A549 (cell line): ENCODE results near the gene CD80. TPM values are rescaled to one million over a fixed set of nuclear protein-coding genes. Genes with fewer than 3 reads are reported as not detected.

Experiments
- ATAC-seq, 2 experiments: fragments of 200-7000 bp in 1 of 2; fragments of >200 bp in 1 of 2; cut with Nextera tagmentation in 1 of 2; cut with Tn5 transposase in 1 of 2; 3 replicates each; pipeline versions ENCODE4 v1.8.0 to v1.9.1; 2018 to 2020; ENCODE audit warnings: mild to moderate bottlenecking in 1 of 2, moderate library complexity in 1 of 2
- CTCF ChIA-PET: fragments of 300-600 bp; sonication (Branson Sonifier 250); formaldehyde crosslinking; extraction: SDS; loops from one replicate; lab custom pipeline; 2021; ENCODE audit warnings: antibody characterized with exemption, inconsistent platforms; lab: Yijun Ruan, JAX
- POLR2A ChIA-PET: fragments of 350-600 bp; formaldehyde crosslinking; extraction: SDS; loops from one replicate; lab custom pipeline; 2021; ENCODE audit warnings: antibody characterized with exemption, inconsistent platforms; lab: Yijun Ruan, JAX
- DNase-seq, 2 experiments: peaks; one replicate each; pipeline versions ENCODE4 v3.0.0 to v3.0.0-alpha.2; 2011 to 2016; ENCODE audit warnings: low read depth in 1 of 2, low spot score in 1 of 2
- FAIRE-seq: peaks from 2 replicates; lab custom pipeline; 2011; peaks lifted over from hg19 to GRCh38; lab: Jason Lieb, UNC
- H3K27ac ChIP-seq, 2 experiments: fragments of >200 bp; sonication (Bioruptor Twin); formaldehyde crosslinking; 3 replicates each; pipeline ENCODE4 v1.5.1; 2016 to 2017
- H3K4me1 ChIP-seq: fragments of >200 bp; sonication (Bioruptor Twin); formaldehyde crosslinking; 3 replicates; pipeline ENCODE4 v1.6.1; 2016
- H3K4me2 ChIP-seq: fragments of >200 bp; sonication (Bioruptor Twin); formaldehyde crosslinking; 3 replicates; pipeline ENCODE4 v1.6.1; 2016
- H3K4me3 ChIP-seq: fragments of >200 bp; sonication (Bioruptor Twin); formaldehyde crosslinking; 3 replicates; pipeline ENCODE4 v1.5.1; 2016
- H3K9me3 ChIP-seq: fragments of >200 bp; sonication (Bioruptor Twin); formaldehyde crosslinking; 3 replicates; pipeline ENCODE4 v1.6.1; 2016
- BHLHE40 ChIP-seq: IDR thresholded peaks from 2 replicates; pipeline ENCODE4 v1.6.1; 2012; ENCODE audit warnings: low read depth, low read length, inconsistent platforms
- CBX2 ChIP-seq: fragments of 200-600 bp; sonication (generic); IDR thresholded peaks from 2 replicates; pipeline ENCODE4 v1.6.1; 2016; ENCODE audit warnings: low read depth, mild to moderate bottlenecking, borderline replicate concordance
- CBX8 ChIP-seq: fragments of 200-600 bp; sonication (generic); IDR thresholded peaks from 2 replicates; pipeline ENCODE4 v1.6.1; 2016
- CHD4 ChIP-seq: fragments of 200-600 bp; sonication (generic); IDR thresholded peaks from 2 replicates; pipeline ENCODE4 v1.6.1; 2016; ENCODE audit warnings: antibody characterized with exemption, mild to moderate bottlenecking, borderline replicate concordance
- EHMT2 ChIP-seq: fragments of 200-600 bp; sonication (generic); IDR thresholded peaks from 2 replicates; pipeline ENCODE4 v1.6.1; 2016; ENCODE audit warnings: antibody characterized with exemption, low read depth, mild to moderate bottlenecking, moderate library complexity
- EP300 ChIP-seq, 2 experiments: fragments of >200 bp; sonication (Bioruptor Twin); formaldehyde crosslinking; IDR thresholded peaks; 2 replicates in 1 of 2; 3 replicates in 1 of 2; pipeline ENCODE4 v1.6.1; 2016 to 2017
- ESRRA ChIP-seq: fragments of 150-350 bp; IDR thresholded peaks from 2 replicates; pipeline ENCODE4 v1.6.1; 2014; ENCODE audit warnings: mild to moderate bottlenecking, low read length, borderline replicate concordance
- FOSB ChIP-seq: fragments of 250-450 bp; sonication (Bioruptor Pico); IDR thresholded peaks from 2 replicates; pipeline ENCODE4 v1.5.0; 2020; ENCODE audit warnings: mild to moderate bottlenecking, moderate library complexity
- GATA3 ChIP-seq: IDR thresholded peaks from 2 replicates; pipeline ENCODE4 v1.6.1; 2012; ENCODE audit warnings: borderline replicate concordance
- HOXB13 ChIP-seq: fragments of 250-450 bp; sonication (Bioruptor Pico); IDR thresholded peaks from 2 replicates; pipeline ENCODE4 v1.5.0; 2020; ENCODE audit warnings: low read depth, mild to moderate bottlenecking, moderate library complexity
- KDM1A ChIP-seq: fragments of 200-600 bp; sonication (generic); IDR thresholded peaks from 2 replicates; pipeline ENCODE4 v1.6.1; 2016; ENCODE audit warnings: low read depth, mild to moderate bottlenecking
- MAFK ChIP-seq: fragments of 450-650 bp; IDR thresholded peaks from 2 replicates; pipeline ENCODE4 v1.6.1; 2014; ENCODE audit not compliant: partially characterized antibody
- MYC ChIP-seq: IDR thresholded peaks from 2 replicates; pipeline ENCODE4 v1.6.1; 2012; ENCODE audit warnings: mild to moderate bottlenecking, inconsistent platforms, low read length, improper control_type of control experiment, borderline replicate concordance
- NPAS2 ChIP-seq: fragments of 250-450 bp; sonication (Bioruptor Pico); IDR thresholded peaks from 2 replicates; pipeline ENCODE4 v1.8.0; 2022; ENCODE audit warnings: mild to moderate bottlenecking, moderate library complexity, borderline replicate concordance
- NR3C1 ChIP-seq: fragments of >200 bp; sonication (Bioruptor Twin); formaldehyde crosslinking; IDR thresholded peaks from 3 replicates; pipeline ENCODE4 v1.6.1; 2017
- POLR2AphosphoS2 ChIP-seq: conservative IDR thresholded peaks from 2 replicates; pipeline ENCODE4 v1.6.1; 2012; ENCODE audit warnings: low read length, improper control_type of control experiment, inconsistent platforms
- RARB ChIP-seq: fragments of 250-450 bp; sonication (Bioruptor Pico); IDR thresholded peaks from 2 replicates; pipeline ENCODE4 v1.8.0; 2021; ENCODE audit warnings: mild to moderate bottlenecking, moderate library complexity
- RCOR1 ChIP-seq: fragments of 150-350 bp; IDR thresholded peaks from 2 replicates; pipeline ENCODE4 v1.6.1; 2014; ENCODE audit warnings: antibody characterized with exemption, low read length, low read depth
- SMC3 ChIP-seq: fragments of >200 bp; sonication (Bioruptor Twin); formaldehyde crosslinking; IDR thresholded peaks from 3 replicates; pipeline ENCODE4 v1.6.1; 2018; ENCODE audit warnings: inconsistent platforms
- ZSCAN20 ChIP-seq: fragments of 250-450 bp; sonication (Bioruptor Pico); IDR thresholded peaks from 2 replicates; pipeline ENCODE4 v1.8.0; 2022; ENCODE audit warnings: mild to moderate bottlenecking, moderate library complexity
- WGBS: methylation state at CpG from one replicate; pipeline ENCODE4 v1.1.6; 2017; ENCODE audit errors: missing lambda C conversion rate; 5-methylcytosine and 5-hydroxymethylcytosine counted together
- polyA plus RNA-seq, 4 experiments: library from polyadenylated mRNA; depleted of rRNA in 3 of 4; stranded (reverse); fragments of >200 nt; fragmentation: RNase III in 1 of 4; extraction: RNeasy Plus Mini Kit Qiagen cat#74134 plus additional on column Dnase treatment in 1 of 4; gene quantifications; 2 replicates in 3 of 4; 3 replicates in 1 of 4; pipeline ENCODE4 v1.2.3, GENCODE V29; 2011 to 2017
- TF ChIP-seq, protein P1 (sequence below): fragments of 150-350 bp; IDR thresholded peaks from 2 replicates; pipeline ENCODE4 v1.6.1; 2014; ENCODE audit warnings: low read depth, mild to moderate bottlenecking, low read length
- TF ChIP-seq, protein P2 (sequence below): fragments of 250-450 bp; sonication (Bioruptor Pico); IDR thresholded peaks from 2 replicates; pipeline ENCODE4 v1.5.0; 2020; ENCODE audit warnings: low read depth, mild to moderate bottlenecking, moderate library complexity
- TF ChIP-seq, protein P3 (sequence below): fragments of >200 bp; sonication (Bioruptor Twin); formaldehyde crosslinking; IDR thresholded peaks from 3 replicates; pipeline ENCODE4 v1.6.1; 2016
- TF ChIP-seq, protein P4 (sequence below): IDR thresholded peaks from 2 replicates; pipeline ENCODE4 v1.6.1; 2012

CD80 gene
- polyA plus RNA-seq, 2 of the 4 experiments (the other 2 are of a cell fraction): 0.08 TPM; not detected in 1

DNA sequence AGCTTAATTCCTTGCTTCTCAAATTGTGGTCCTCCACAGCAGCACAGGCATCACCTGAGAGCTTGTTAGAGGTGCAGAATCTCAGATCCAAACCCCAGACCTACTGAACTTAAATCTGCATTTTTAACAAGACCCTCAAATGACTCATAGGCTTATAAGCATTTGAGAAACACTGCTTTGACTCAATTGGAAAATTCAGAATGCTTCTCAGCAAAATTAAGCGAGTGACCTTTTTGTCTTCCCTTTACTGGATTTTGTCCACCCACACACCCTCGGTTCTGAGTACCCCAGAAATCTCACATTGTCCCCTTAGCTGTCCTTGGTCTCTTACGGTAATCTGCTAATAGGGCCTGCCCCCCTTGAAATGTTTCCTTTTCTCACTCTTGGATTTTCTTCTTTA is 17.9 kb downstream of the CD80 start:
- ChIA-PET POLR2A (no interaction called here), CTCF (interaction anchor here (2.3 kb wide), 1 partner anchor 18 kb away, joined by 7 read pairs; the partner anchor contains the start of gene CD80)
- Histone ChIP-seq H3K4me3 (no peak overlapping the region), H3K4me2 (no peak overlapping the region), H3K27ac (no peak overlapping the region), H3K4me1 (no peaks in the 10 kb centered on the region), H3K9me3 (0 out of 3 replicates have a peak, but pooled peaks cover 3% of the 10 kb centered on the region)
- DNase-seq: no peak
- no peak for ATAC-seq
- WGBS: 55% methylated on average over 3 of the region's 3 CpGs
- no peak for FAIRE-seq
- TF ChIP-seq GATA3: no peak
- TF ChIP-seq, protein P1, sequence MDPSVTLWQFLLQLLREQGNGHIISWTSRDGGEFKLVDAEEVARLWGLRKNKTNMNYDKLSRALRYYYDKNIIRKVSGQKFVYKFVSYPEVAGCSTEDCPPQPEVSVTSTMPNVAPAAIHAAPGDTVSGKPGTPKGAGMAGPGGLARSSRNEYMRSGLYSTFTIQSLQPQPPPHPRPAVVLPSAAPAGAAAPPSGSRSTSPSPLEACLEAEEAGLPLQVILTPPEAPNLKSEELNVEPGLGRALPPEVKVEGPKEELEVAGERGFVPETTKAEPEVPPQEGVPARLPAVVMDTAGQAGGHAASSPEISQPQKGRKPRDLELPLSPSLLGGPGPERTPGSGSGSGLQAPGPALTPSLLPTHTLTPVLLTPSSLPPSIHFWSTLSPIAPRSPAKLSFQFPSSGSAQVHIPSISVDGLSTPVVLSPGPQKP: no peak
- TF ChIP-seq CBX2: no peak
- no peak for TF ChIP-seq POLR2AphosphoS2
- TF ChIP-seq FOSB (CRISPR knock-in tag): no peak
- no peak for TF ChIP-seq ESRRA
- TF ChIP-seq EHMT2: no peak
- TF ChIP-seq, protein P2, sequence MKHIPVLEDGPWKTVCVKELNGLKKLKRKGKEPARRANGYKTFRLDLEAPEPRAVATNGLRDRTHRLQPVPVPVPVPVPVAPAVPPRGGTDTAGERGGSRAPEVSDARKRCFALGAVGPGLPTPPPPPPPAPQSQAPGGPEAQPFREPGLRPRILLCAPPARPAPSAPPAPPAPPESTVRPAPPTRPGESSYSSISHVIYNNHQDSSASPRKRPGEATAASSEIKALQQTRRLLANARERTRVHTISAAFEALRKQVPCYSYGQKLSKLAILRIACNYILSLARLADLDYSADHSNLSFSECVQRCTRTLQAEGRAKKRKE: no peak
- TF ChIP-seq HOXB13 (CRISPR knock-in tag): no peak
- no peak for TF ChIP-seq EP300 (IDR thresholded peaks at IDR 0.05)
- TF ChIP-seq RARB: no peak
- TF ChIP-seq, protein P3, sequence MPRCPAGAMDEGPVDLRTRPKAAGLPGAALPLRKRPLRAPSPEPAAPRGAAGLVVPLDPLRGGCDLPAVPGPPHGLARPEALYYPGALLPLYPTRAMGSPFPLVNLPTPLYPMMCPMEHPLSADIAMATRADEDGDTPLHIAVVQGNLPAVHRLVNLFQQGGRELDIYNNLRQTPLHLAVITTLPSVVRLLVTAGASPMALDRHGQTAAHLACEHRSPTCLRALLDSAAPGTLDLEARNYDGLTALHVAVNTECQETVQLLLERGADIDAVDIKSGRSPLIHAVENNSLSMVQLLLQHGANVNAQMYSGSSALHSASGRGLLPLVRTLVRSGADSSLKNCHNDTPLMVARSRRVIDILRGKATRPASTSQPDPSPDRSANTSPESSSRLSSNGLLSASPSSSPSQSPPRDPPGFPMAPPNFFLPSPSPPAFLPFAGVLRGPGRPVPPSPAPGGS: no peak
- no peak for TF ChIP-seq CHD4

DNA sequence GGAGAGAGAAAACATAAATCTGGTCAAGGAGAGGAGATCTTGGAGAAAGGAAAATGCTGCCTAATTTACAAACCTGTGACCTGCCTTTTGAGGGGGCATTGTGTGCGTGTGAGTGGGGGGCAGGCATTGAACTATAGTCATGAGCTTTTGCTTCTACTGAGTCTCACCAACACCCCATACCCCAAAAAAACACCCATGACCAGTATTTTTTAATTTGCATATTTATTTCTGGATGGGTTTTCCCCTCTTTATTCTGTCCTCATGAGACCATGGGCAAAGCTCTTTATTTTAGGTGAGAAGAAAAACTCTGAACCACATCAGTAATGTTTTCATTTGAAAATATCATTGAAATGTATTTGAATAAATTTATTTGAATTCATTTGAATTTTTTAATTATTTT is 20.6 kb downstream of the CD80 start:
- no peak overlapping the region for H3K27ac ChIP-seq
- 0 out of 3 replicates have a peak, but pooled peaks cover 3% of the 10 kb centered on the region for H3K9me3 ChIP-seq
- no peaks in the 10 kb centered on the region for H3K4me1 ChIP-seq
- no peak for FAIRE-seq
- no peak for DNase-seq
- ChIA-PET CTCF (no interaction called here), POLR2A (no interaction called here)
- ATAC-seq: no peak
- H3K4me2 ChIP-seq: no peak overlapping the region
- H3K4me3 ChIP-seq: no peak overlapping the region
- TF ChIP-seq KDM1A (no peak), FOSB (CRISPR knock-in tag) (no peak), ZSCAN20 (no peak), MYC (no peak), MAFK (no peak), NR3C1 (no peak), SMC3 (no peak), CBX8 (no peak), HOXB13 (CRISPR knock-in tag) (no peak), POLR2AphosphoS2 (no peak), RCOR1 (no peak), BHLHE40 (no peak), NPAS2 (no peak)
- TF ChIP-seq, protein P4, sequence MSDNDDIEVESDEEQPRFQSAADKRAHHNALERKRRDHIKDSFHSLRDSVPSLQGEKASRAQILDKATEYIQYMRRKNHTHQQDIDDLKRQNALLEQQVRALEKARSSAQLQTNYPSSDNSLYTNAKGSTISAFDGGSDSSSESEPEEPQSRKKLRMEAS: no peak
- TF ChIP-seq, protein P1: no peak
- TF ChIP-seq, protein P2: no peak
- WGBS: 35% methylated on average over 1 of the region's 1 CpG
